K562 (cell line): Measurements from ENCODE around the gene SLC25A45. TPM values are rescaled to one million over a fixed set of nuclear protein-coding genes. Genes with fewer than 3 reads are reported as not detected.

Experiments used
- FOXP1 ChIP-seq: sonication (generic); formaldehyde crosslinking; IDR thresholded peaks from 2 replicates; pipeline ENCODE4 v1.8.0; 2022; ENCODE audit warnings: mild to moderate bottlenecking, missing genetic modification reagents
- KLF16 ChIP-seq: IDR thresholded peaks from 2 replicates; pipeline ENCODE4 v1.6.1; 2016; ENCODE audit warnings: antibody characterized with exemption
- MAFF ChIP-seq: IDR thresholded peaks from 2 replicates; pipeline ENCODE4 v1.6.1; 2012; ENCODE audit warnings: low read length, improper control_type of control experiment
- MCM5 ChIP-seq: fragments of 450-650 bp; IDR thresholded peaks from 2 replicates; pipeline ENCODE4 v1.6.1; 2016; ENCODE audit warnings: low read depth
- PRMT5 ChIP-seq: sonication (generic); formaldehyde crosslinking; IDR thresholded peaks from 2 replicates; pipeline ENCODE4 v1.5.0; 2020; ENCODE audit warnings: missing genetic modification reagents
- PTBP1 ChIP-seq: fragments of 200-400 bp; formaldehyde crosslinking; IDR thresholded peaks from 2 replicates; pipeline ENCODE4 v1.6.1; 2017; ENCODE audit warnings: low read depth, low read length
- PTTG1 ChIP-seq: fragments of 450-650 bp; IDR thresholded peaks from 2 replicates; pipeline ENCODE4 v1.6.1; 2016; ENCODE audit warnings: low read depth, mild to moderate bottlenecking, missing genetic modification characterization, missing compliant biosample characterization
- RBM39 ChIP-seq: fragments of 200-400 bp; formaldehyde crosslinking; optimal IDR thresholded peaks from 2 replicates; pipeline ENCODE3; 2018; ENCODE audit warnings: low read depth, low read length
- SMAD4 ChIP-seq: fragments of 250-450 bp; sonication (Bioruptor Pico); conservative IDR thresholded peaks from 2 replicates; pipeline ENCODE4 v1.8.0; 2021; ENCODE audit warnings: inconsistent platforms, mild to moderate bottlenecking, moderate library complexity
- SMARCA5 ChIP-seq: fragments of 450-650 bp; IDR thresholded peaks from 2 replicates; pipeline ENCODE4 v1.6.1; 2016
- SRF ChIP-seq, 2 experiments: fragments of 250-450, 450-650 bp in 1 of 2; sonication (Bioruptor Pico) in 1 of 2; sonication (generic) in 1 of 2; formaldehyde crosslinking; IDR thresholded peaks; 2 replicates each; pipeline versions ENCODE4 v1.5.0 to v1.5.1; 2020 to 2022; ENCODE audit warnings: mild to moderate bottlenecking in 1 of 2, missing genetic modification reagents in 1 of 2
- ZEB2 ChIP-seq: fragments of 450-650 bp; IDR thresholded peaks from 2 replicates; pipeline ENCODE4 v1.6.1; 2016
- ZNF408 ChIP-seq: fragments of 250-450 bp; sonication (Bioruptor Pico); IDR thresholded peaks from 2 replicates; pipeline ENCODE4 v1.4.0; 2020; ENCODE audit warnings: low read depth, mild to moderate bottlenecking, moderate library complexity
- polyA plus RNA-seq, 8 experiments: library from polyadenylated mRNA; depleted of rRNA in 4 of 8; stranded (reverse) in 5 of 8; unstranded in 3 of 8; fragments of >200 nt; fragmentation: Nextera tagmentation in 2 of 8; fragmentation: Illumina TruSeq in 1 of 8; extraction: Ambion mirVana in 2 of 8; extraction: Trizol in 1 of 8; gene quantifications; 2 replicates each; pipeline versions ENCODE4 v1.2.1 to v1.2.3, GENCODE V29; 2011 to 2014; ENCODE audit warnings: inconsistent platforms in 1 of 8, missing spikeins in 1 of 8
- total RNA-seq, 7 experiments: library from RNA; depleted of rRNA in 6 of 7; stranded (reverse); fragments of >200 nt in 6 of 7; fragmentation: Illumina TruSeq in 2 of 7; extraction: Trizol in 2 of 7; gene quantifications; 2 replicates each; pipeline versions ENCODE4 v1.2.1 to v1.2.3, GENCODE V29; 2011 to 2021; ENCODE audit warnings: low replicate concordance in 1 of 7
- TF ChIP-seq, protein P1 (sequence below): sonication (generic); formaldehyde crosslinking; IDR thresholded peaks from 2 replicates; pipeline ENCODE4 v1.8.0; 2023; ENCODE audit warnings: missing genetic modification reagents, mild to moderate bottlenecking, borderline replicate concordance
- TF ChIP-seq, protein P2 (sequence below), 2 experiments: fragments of 150-350 bp in 1 of 2; IDR thresholded peaks; 2 replicates each; pipeline ENCODE4 v1.6.1; 2012 to 2016; ENCODE audit warnings: low read depth in 2 of 2, low read length in 2 of 2, mild to moderate bottlenecking in 1 of 2, moderate library complexity in 1 of 2
- TF ChIP-seq, protein P3 (sequence below): fragments of 450-650 bp; formaldehyde crosslinking; IDR thresholded peaks from 2 replicates; pipeline ENCODE4 v1.4.0; 2020; ENCODE audit warnings: mild to moderate bottlenecking, moderate library complexity
- TF ChIP-seq, protein P4 (sequence below): fragments of 250-450 bp; sonication (Bioruptor Pico); IDR thresholded peaks from 2 replicates; pipeline ENCODE4 v1.8.0; 2021; ENCODE audit warnings: mild to moderate bottlenecking, moderate library complexity

SLC25A45 gene
- total and polyA plus RNA-seq, 9 of the 15 experiments (the other 6 are each of a cell fraction or from before 2014, with no cell fraction given), result 0.15 to 2.3 (median 0.68) TPM

- TF ChIP-seq, protein P1, sequence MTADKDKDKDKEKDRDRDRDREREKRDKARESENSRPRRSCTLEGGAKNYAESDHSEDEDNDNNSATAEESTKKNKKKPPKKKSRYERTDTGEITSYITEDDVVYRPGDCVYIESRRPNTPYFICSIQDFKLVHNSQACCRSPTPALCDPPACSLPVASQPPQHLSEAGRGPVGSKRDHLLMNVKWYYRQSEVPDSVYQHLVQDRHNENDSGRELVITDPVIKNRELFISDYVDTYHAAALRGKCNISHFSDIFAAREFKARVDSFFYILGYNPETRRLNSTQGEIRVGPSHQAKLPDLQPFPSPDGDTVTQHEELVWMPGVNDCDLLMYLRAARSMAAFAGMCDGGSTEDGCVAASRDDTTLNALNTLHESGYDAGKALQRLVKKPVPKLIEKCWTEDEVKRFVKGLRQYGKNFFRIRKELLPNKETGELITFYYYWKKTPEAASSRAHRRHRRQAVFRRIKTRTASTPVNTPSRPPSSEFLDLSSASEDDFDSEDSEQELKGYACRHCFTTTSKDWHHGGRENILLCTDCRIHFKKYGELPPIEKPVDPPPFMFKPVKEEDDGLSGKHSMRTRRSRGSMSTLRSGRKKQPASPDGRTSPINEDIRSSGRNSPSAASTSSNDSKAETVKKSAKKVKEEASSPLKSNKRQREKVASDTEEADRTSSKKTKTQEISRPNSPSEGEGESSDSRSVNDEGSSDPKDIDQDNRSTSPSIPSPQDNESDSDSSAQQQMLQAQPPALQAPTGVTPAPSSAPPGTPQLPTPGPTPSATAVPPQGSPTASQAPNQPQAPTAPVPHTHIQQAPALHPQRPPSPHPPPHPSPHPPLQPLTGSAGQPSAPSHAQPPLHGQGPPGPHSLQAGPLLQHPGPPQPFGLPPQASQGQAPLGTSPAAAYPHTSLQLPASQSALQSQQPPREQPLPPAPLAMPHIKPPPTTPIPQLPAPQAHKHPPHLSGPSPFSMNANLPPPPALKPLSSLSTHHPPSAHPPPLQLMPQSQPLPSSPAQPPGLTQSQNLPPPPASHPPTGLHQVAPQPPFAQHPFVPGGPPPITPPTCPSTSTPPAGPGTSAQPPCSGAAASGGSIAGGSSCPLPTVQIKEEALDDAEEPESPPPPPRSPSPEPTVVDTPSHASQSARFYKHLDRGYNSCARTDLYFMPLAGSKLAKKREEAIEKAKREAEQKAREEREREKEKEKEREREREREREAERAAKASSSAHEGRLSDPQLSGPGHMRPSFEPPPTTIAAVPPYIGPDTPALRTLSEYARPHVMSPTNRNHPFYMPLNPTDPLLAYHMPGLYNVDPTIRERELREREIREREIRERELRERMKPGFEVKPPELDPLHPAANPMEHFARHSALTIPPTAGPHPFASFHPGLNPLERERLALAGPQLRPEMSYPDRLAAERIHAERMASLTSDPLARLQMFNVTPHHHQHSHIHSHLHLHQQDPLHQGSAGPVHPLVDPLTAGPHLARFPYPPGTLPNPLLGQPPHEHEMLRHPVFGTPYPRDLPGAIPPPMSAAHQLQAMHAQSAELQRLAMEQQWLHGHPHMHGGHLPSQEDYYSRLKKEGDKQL (CRISPR knock-in tag), result no peak
- no peak for TF ChIP-seq RBM39
- TF ChIP-seq ZNF408, result no peak
- TF ChIP-seq PTBP1, result no peak
- TF ChIP-seq MAFF, result no peak
- no peak for TF ChIP-seq PRMT5 (CRISPR knock-in tag)
- no peak for TF ChIP-seq SMARCA5
- no peak for TF ChIP-seq PTTG1 (tag)
- TF ChIP-seq, protein P2, sequence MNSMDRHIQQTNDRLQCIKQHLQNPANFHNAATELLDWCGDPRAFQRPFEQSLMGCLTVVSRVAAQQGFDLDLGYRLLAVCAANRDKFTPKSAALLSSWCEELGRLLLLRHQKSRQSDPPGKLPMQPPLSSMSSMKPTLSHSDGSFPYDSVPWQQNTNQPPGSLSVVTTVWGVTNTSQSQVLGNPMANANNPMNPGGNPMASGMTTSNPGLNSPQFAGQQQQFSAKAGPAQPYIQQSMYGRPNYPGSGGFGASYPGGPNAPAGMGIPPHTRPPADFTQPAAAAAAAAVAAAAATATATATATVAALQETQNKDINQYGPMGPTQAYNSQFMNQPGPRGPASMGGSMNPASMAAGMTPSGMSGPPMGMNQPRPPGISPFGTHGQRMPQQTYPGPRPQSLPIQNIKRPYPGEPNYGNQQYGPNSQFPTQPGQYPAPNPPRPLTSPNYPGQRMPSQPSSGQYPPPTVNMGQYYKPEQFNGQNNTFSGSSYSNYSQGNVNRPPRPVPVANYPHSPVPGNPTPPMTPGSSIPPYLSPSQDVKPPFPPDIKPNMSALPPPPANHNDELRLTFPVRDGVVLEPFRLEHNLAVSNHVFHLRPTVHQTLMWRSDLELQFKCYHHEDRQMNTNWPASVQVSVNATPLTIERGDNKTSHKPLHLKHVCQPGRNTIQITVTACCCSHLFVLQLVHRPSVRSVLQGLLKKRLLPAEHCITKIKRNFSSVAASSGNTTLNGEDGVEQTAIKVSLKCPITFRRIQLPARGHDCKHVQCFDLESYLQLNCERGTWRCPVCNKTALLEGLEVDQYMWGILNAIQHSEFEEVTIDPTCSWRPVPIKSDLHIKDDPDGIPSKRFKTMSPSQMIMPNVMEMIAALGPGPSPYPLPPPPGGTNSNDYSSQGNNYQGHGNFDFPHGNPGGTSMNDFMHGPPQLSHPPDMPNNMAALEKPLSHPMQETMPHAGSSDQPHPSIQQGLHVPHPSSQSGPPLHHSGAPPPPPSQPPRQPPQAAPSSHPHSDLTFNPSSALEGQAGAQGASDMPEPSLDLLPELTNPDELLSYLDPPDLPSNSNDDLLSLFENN (IDR thresholded peaks at IDR 0.05; ENCODE audit: low read depth in 2 of 2, low read length in 2 of 2), result no peak
- no peak for TF ChIP-seq FOXP1 (CRISPR knock-in tag)
- TF ChIP-seq KLF16, result no peak
- TF ChIP-seq, protein P3, sequence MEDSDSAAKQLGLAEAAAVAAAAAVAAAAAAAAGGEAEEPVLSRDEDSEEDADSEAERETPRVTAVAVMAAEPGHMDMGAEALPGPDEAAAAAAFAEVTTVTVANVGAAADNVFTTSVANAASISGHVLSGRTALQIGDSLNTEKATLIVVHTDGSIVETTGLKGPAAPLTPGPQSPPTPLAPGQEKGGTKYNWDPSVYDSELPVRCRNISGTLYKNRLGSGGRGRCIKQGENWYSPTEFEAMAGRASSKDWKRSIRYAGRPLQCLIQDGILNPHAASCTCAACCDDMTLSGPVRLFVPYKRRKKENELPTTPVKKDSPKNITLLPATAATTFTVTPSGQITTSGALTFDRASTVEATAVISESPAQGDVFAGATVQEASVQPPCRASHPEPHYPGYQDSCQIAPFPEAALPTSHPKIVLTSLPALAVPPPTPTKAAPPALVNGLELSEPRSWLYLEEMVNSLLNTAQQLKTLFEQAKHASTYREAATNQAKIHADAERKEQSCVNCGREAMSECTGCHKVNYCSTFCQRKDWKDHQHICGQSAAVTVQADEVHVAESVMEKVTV (CRISPR knock-in tag), result no peak
- TF ChIP-seq SRF (CRISPR knock-in tag; IDR thresholded peaks at IDR 0.05), result no peak
- TF ChIP-seq, protein P4, sequence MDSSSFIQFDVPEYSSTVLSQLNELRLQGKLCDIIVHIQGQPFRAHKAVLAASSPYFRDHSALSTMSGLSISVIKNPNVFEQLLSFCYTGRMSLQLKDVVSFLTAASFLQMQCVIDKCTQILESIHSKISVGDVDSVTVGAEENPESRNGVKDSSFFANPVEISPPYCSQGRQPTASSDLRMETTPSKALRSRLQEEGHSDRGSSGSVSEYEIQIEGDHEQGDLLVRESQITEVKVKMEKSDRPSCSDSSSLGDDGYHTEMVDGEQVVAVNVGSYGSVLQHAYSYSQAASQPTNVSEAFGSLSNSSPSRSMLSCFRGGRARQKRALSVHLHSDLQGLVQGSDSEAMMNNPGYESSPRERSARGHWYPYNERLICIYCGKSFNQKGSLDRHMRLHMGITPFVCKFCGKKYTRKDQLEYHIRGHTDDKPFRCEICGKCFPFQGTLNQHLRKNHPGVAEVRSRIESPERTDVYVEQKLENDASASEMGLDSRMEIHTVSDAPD (CRISPR knock-in tag), result no peak
- no peak for TF ChIP-seq ZEB2
- TF ChIP-seq SMAD4, result no peak
- no peak for TF ChIP-seq MCM5
Measured at GRCh38 chr11:65354265-65355012, 28.0 kb downstream of the SLC25A45 start, which contains the start of gene TIGD3 (continued).
